ENCODE results near the gene RIN1.

DNA sequence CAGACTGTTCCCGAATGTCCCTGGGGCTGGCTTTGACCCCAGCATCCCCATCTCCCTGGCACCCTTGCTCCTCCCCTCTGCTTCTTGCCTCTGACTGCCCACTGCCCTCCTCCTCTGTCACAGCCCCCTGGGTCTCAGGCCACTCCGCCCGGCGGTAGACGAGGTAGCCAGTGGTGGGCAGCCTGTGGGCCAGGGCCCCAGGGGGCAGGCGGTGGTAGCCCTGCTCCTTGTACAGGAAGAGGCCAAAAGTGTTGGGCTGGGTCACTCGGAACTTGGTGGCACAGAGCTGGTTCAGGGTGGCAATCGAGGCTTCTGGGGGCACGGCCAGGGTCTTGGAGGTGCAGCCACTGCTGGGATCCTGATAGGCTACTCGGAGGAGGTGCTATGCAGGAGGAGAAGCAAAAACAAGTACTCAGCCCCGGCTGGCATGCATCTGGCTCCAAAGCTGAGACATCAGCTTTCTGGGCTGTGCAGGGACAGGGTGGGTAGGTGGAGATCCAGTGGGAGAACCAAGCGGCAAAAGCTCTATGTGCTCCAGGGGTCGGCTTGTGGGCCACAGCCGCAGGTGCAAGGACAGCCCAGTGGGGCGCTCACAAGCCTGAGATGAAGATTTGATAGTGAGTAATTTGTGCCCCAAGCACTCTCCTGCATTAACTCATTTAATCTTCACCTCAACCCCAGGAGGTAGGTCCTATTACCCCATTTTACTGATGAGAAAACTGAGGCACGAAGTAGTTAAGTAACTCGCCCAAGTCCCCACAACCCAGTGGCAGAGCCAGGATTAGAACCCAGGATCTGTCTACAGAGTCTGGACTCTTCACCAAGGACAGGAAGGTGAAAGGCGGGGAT lies 3.6 kb downstream of the RIN1 start:
- TF ChIP-seq POLR2AphosphoS5 (IDR thresholded peaks at IDR 0.05; ENCODE audit: low read depth, low read length) (no peak), PAX5 (IDR thresholded peaks at IDR 0.05; ENCODE audit: insufficient read depth, low read length, severe bottlenecking) (no peak), TAF1 (IDR thresholded peaks at IDR 0.05; ENCODE audit: low read depth, low read length) (no peak)
